C4-2B (cell line): ENCODE results near the gene NRAS.

ENCODE experiments used
- ZFX ChIP-seq: fragments of 450-650 bp; IDR thresholded peaks from 2 replicates; pipeline ENCODE4 v1.6.1; 2017
- TF ChIP-seq, protein P1 (sequence below): fragments of 450-650 bp; conservative IDR thresholded peaks from 2 replicates; pipeline ENCODE4 v1.5.1; 2017; ENCODE audit warnings: mild to moderate bottlenecking

DNA sequence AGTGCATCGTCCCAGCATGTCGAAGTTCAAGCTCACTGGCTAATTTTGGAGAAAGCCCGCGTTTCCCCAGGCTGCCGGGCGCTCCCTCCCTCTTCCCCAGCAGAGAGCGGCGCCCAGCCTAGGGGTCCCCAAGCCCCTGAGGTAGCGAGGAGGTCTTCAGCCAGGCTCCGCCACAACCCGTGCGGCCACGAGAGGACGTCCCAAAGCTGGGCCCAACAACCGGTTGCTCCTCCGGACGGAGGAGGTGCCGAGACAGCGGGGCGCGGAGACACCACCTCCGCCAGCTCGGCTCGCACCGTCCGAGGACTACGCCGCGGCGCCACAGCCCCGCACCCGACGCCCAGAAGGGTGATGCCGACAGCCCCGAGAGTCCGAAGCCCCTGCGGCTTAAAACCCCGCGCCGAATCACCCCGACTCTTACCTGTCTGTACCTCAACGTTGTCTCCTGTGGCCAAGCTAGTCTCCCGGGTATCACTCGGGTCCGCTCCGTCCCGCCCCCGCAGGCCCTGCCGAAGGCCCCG, 46.9 kb downstream of the NRAS start, which contains the start of gene DENND2C:
- TF ChIP-seq, protein P1, sequence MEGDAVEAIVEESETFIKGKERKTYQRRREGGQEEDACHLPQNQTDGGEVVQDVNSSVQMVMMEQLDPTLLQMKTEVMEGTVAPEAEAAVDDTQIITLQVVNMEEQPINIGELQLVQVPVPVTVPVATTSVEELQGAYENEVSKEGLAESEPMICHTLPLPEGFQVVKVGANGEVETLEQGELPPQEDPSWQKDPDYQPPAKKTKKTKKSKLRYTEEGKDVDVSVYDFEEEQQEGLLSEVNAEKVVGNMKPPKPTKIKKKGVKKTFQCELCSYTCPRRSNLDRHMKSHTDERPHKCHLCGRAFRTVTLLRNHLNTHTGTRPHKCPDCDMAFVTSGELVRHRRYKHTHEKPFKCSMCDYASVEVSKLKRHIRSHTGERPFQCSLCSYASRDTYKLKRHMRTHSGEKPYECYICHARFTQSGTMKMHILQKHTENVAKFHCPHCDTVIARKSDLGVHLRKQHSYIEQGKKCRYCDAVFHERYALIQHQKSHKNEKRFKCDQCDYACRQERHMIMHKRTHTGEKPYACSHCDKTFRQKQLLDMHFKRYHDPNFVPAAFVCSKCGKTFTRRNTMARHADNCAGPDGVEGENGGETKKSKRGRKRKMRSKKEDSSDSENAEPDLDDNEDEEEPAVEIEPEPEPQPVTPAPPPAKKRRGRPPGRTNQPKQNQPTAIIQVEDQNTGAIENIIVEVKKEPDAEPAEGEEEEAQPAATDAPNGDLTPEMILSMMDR, result peak; percentile 25
- TF ChIP-seq ZFX, result peak; percentile 24; the same call in 1 of the 2 replicates
